Transverse colon (tissue), 4 donors: ENCODE data around the gene DCBLD2. TPM values are rescaled to one million over a fixed set of nuclear protein-coding genes. Genes with fewer than 3 reads are reported as not detected.
A peak's percentile ranks its signal among the peaks of the same experiment; 100 is the strongest.

Experiments
- DNase-seq: peaks from one replicate; pipeline ENCODE4 v3.0.0-alpha.2; 2019
- H3K27ac ChIP-seq, 4 donors: fragments of 200-600 bp; sonication (generic); 2 replicates each; pipeline ENCODE4 v1.5.1; 2016 to 2018; ENCODE audit warnings: inconsistent platforms in 4 of 4
- H3K27me3 ChIP-seq: fragments of 200-600 bp; sonication (generic); 2 replicates; pipeline ENCODE4 v1.5.1; 2017; ENCODE audit warnings: inconsistent platforms
- H3K36me3 ChIP-seq, 4 donors: fragments of 200-600 bp; sonication (generic); 2 replicates each; pipeline ENCODE4 v1.5.1; 2017 to 2019; ENCODE audit warnings: inconsistent platforms in 4 of 4
- H3K4me1 ChIP-seq, 4 donors: fragments of 200-600 bp; sonication (generic); 2 replicates each; pipeline ENCODE4 v1.5.1; 2017 to 2020; ENCODE audit warnings: inconsistent platforms in 4 of 4
- H3K4me3 ChIP-seq, 4 donors: fragments of 200-600 bp; sonication (generic); 1 replicate in 1 of 4; 2 replicates in 3 of 4; pipeline versions ENCODE4 v1.5.1 to v1.6.1; 2017 to 2019; ENCODE audit warnings: inconsistent platforms in 4 of 4
- H3K9me3 ChIP-seq, 2 donors: fragments of 200-600 bp; sonication (generic); 2 replicates each; pipeline ENCODE4 v1.5.1; 2017 to 2019; ENCODE audit warnings: inconsistent platforms in 2 of 2
- CTCF ChIP-seq, 5 experiments: fragments of 200-600 bp in 3 of 5; fragments of 450-650 bp in 2 of 5; sonication (generic) in 3 of 5; IDR thresholded peaks; 1 replicate in 2 of 5; 2 replicates in 3 of 5; pipeline ENCODE4 v1.5.1; 2016 to 2017; ENCODE audit warnings: antibody characterized with exemption in 5 of 5, inconsistent platforms in 3 of 5, mild to moderate bottlenecking in 2 of 5, moderate library complexity in 1 of 5
- EP300 ChIP-seq: sonication (generic); formaldehyde crosslinking; IDR thresholded peaks from one replicate; pipeline ENCODE4 v1.6.1; 2017; ENCODE audit warnings: antibody characterized with exemption, low read depth
- POLR2A ChIP-seq: fragments of 450-650 bp; IDR thresholded peaks from one replicate; pipeline ENCODE4 v1.6.1; 2016; ENCODE audit warnings: antibody characterized with exemption, mild to moderate bottlenecking, moderate library complexity
- POLR2AphosphoS5 ChIP-seq, 3 donors: sonication (generic); formaldehyde crosslinking; IDR thresholded peaks; one replicate each; pipeline ENCODE4 v1.6.1; 2016; ENCODE audit warnings: antibody characterized with exemption in 3 of 3
- WGBS, 2 donors: methylation state at CpG; one replicate each; pipeline ENCODE4 v1.1.5; 2018; ENCODE audit warnings: low coverage in 1 of 2; 5-methylcytosine and 5-hydroxymethylcytosine counted together
- in situ Hi-C, 4 donors: fragments of 200-750 bp; cut with MboI; loops; one replicate each; pipeline versions ENCODE4 v1.15.0 to v1.15.1; 2017; ENCODE audit warnings: low sequenced_read_pairs in 3 of 4, low pct_ligation_motif_present in 1 of 4, low pct_unique_long_range_greater_than_20kb in 1 of 4
- intact Hi-C: fragments of 100-400 bp; cut with DNase I; formaldehyde crosslinking; loops from one replicate; pipeline ENCODE4 v1.15.1; 2023; ENCODE audit warnings: low total_unique reads
- total RNA-seq, 4 donors: library from RNA; depleted of rRNA; stranded (reverse); fragments of >200 nt; gene quantifications; one replicate each; pipeline ENCODE4 v1.1.0, GENCODE V29; 2016

The DCBLD2 gene
- total RNA-seq, 4 donors from 2014 or later, result 14.3 to 20.6 (median 18.4) TPM

GRCh38 chr3:98900265-98901118 lies 1.0 kb downstream of the DCBLD2 start:
- H3K27ac ChIP-seq, result peak overlapping the region; percentile 90 to 96 (median 94)
- in situ Hi-C loops, result no loop called here
- no peaks in the 10 kb centered on the region for H3K27me3 ChIP-seq
- intact Hi-C loops, result loop anchor here (5.0 kb wide), 1 partner anchor 378 kb away; the partner anchor contains the start of gene CLDND1
- whole genome bisulfite sequencing, 2 donors, result 9 to 40% methylated on average over 6 to 23 of the region's 23 CpGs
- H3K9me3 ChIP-seq, result no peaks in the 10 kb centered on the region
- peak overlapping the region; percentile 87 to 96 (median 93) for H3K4me3 ChIP-seq
- peaks cover 0 to 21% (median 4%) of the 10 kb centered on the region in 4 donors for H3K4me1 ChIP-seq
- DNase-seq, result no peak
- H3K36me3 ChIP-seq, result no peaks in the 10 kb centered on the region
- TF ChIP-seq POLR2A (no peak), POLR2AphosphoS5 (IDR thresholded peaks at IDR 0.05) (no peak), EP300 (no peak), CTCF (IDR thresholded peaks at IDR 0.05) (no peak)

GRCh38 chr3:98897701-98898100 lies 3.8 kb downstream of the DCBLD2 start:
- H3K4me3 ChIP-seq, result no peak overlapping the region
- intact Hi-C loops (no loop called here), in situ Hi-C loops (no loop called here)
- WGBS, 2 donors, result 17 to 39% methylated on average over 1 of the region's 1 CpG
- H3K4me1 ChIP-seq, result peaks cover 0 to 25% (median 5%) of the 10 kb centered on the region in 4 donors
- H3K36me3 ChIP-seq, result no peaks in the 10 kb centered on the region
- H3K27ac ChIP-seq, result no peak overlapping the region
- no peak for DNase-seq
- TF ChIP-seq EP300 (no peak), POLR2AphosphoS5 (IDR thresholded peaks at IDR 0.05) (no peak), CTCF (IDR thresholded peaks at IDR 0.05) (no peak), POLR2A (no peak)
- no peaks in the 10 kb centered on the region for H3K9me3 ChIP-seq
- no peaks in the 10 kb centered on the region for H3K27me3 ChIP-seq

- Histone ChIP-seq H3K4me3 (no peak overlapping the region), H3K4me1 (peaks cover 0 to 20% (median 8%) of the 10 kb centered on the region in 4 donors), H3K36me3 (no peaks in the 10 kb centered on the region), H3K27ac (no peak overlapping the region), H3K9me3 (no peaks in the 10 kb centered on the region), H3K27me3 (no peaks in the 10 kb centered on the region)
- in situ Hi-C loops, result no loop called here
- DNase-seq, result no peak
- WGBS, 2 donors, result 89 to 95% methylated on average over 8 of the region's 8 CpGs
- TF ChIP-seq CTCF (IDR thresholded peaks at IDR 0.05), result no peak
- no peak for TF ChIP-seq EP300
- TF ChIP-seq POLR2AphosphoS5 (IDR thresholded peaks at IDR 0.05), result no peak
- TF ChIP-seq POLR2A, result no peak
- intact Hi-C loops, result no loop called here
Observed at GRCh38 chr3:98894791-98895576, 6.5 kb downstream of the DCBLD2 start.

GRCh38 chr3:98893740-98894139 lies 7.8 kb downstream of the DCBLD2 start:
- whole genome bisulfite sequencing, 2 donors, result 53 to 56% methylated on average over 3 of the region's 3 CpGs

More at GRCh38 chr3:98893740-98894139, 7.8 kb downstream of the DCBLD2 start:
- Histone ChIP-seq H3K9me3 (no peaks in the 10 kb centered on the region), H3K4me3 (no peak overlapping the region), H3K36me3 (no peaks in the 10 kb centered on the region), H3K27me3 (no peaks in the 10 kb centered on the region), H3K27ac (no peak overlapping the region), H3K4me1 (peaks cover 0 to 20% (median 8%) of the 10 kb centered on the region in 4 donors)
- no peak for DNase-seq
- in situ Hi-C loops, result no loop called here
- TF ChIP-seq CTCF (IDR thresholded peaks at IDR 0.05) (no peak), POLR2AphosphoS5 (IDR thresholded peaks at IDR 0.05) (no peak), EP300 (no peak), POLR2A (no peak)
- intact Hi-C loops, result no loop called here
